ENCODE measurements around the gene RELA.
"Not testable (repeated sequence)": the region's sequence is repeated elsewhere in the genome, so short reads cannot be mapped to it uniquely, and the experiment has no call there.

DNA sequence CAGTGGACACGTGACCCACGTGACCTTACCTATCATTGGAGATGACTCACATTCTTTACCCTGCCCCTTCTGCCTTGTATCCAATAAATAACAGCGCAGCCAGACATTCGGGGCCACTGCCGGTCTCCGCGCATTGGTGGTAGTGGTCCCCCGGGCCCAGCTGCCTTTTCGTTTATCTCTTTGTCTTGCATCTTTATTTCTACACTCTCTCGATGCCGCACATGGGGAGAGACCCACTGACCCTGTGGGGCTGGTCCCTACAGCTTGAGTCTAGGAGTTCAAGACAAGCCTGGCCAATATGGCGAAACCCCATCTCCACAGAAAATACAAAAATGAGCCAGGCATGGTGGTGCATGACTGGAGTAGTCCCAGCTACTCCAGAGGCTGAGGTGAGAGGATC is 44.3 kb upstream of the RELA start:
- TF ChIP-seq, protein P1, sequence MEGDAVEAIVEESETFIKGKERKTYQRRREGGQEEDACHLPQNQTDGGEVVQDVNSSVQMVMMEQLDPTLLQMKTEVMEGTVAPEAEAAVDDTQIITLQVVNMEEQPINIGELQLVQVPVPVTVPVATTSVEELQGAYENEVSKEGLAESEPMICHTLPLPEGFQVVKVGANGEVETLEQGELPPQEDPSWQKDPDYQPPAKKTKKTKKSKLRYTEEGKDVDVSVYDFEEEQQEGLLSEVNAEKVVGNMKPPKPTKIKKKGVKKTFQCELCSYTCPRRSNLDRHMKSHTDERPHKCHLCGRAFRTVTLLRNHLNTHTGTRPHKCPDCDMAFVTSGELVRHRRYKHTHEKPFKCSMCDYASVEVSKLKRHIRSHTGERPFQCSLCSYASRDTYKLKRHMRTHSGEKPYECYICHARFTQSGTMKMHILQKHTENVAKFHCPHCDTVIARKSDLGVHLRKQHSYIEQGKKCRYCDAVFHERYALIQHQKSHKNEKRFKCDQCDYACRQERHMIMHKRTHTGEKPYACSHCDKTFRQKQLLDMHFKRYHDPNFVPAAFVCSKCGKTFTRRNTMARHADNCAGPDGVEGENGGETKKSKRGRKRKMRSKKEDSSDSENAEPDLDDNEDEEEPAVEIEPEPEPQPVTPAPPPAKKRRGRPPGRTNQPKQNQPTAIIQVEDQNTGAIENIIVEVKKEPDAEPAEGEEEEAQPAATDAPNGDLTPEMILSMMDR (conservative IDR thresholded peaks at IDR 0.05; ENCODE audit: low read depth in 2 of 2) = not testable (repeated sequence)
- TF ChIP-seq EZH2 (IDR thresholded peaks at IDR 0.05; ENCODE audit: low read depth, unreplicated experiment); CREB1 (CRISPR knock-in tag; IDR thresholded peaks at IDR 0.05; ENCODE audit: low read depth); EZH2phosphoT487 (IDR thresholded peaks at IDR 0.05; ENCODE audit: unreplicated experiment); POLR2AphosphoS5 (IDR thresholded peaks at IDR 0.05; ENCODE audit: low read depth); ZNF331 (CRISPR knock-in tag; IDR thresholded peaks at IDR 0.05; ENCODE audit: low read depth); JUNB (IDR thresholded peaks at IDR 0.05; ENCODE audit: unreplicated experiment); STAT1 (IDR thresholded peaks at IDR 0.05; ENCODE audit: unreplicated experiment); ZNF114 (CRISPR knock-in tag; IDR thresholded peaks at IDR 0.05): not testable (repeated sequence)
- TF ChIP-seq, protein P2, sequence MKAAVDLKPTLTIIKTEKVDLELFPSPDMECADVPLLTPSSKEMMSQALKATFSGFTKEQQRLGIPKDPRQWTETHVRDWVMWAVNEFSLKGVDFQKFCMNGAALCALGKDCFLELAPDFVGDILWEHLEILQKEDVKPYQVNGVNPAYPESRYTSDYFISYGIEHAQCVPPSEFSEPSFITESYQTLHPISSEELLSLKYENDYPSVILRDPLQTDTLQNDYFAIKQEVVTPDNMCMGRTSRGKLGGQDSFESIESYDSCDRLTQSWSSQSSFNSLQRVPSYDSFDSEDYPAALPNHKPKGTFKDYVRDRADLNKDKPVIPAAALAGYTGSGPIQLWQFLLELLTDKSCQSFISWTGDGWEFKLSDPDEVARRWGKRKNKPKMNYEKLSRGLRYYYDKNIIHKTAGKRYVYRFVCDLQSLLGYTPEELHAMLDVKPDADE (IDR thresholded peaks at IDR 0.05) = not testable (repeated sequence)
- TF ChIP-seq, protein P3, sequence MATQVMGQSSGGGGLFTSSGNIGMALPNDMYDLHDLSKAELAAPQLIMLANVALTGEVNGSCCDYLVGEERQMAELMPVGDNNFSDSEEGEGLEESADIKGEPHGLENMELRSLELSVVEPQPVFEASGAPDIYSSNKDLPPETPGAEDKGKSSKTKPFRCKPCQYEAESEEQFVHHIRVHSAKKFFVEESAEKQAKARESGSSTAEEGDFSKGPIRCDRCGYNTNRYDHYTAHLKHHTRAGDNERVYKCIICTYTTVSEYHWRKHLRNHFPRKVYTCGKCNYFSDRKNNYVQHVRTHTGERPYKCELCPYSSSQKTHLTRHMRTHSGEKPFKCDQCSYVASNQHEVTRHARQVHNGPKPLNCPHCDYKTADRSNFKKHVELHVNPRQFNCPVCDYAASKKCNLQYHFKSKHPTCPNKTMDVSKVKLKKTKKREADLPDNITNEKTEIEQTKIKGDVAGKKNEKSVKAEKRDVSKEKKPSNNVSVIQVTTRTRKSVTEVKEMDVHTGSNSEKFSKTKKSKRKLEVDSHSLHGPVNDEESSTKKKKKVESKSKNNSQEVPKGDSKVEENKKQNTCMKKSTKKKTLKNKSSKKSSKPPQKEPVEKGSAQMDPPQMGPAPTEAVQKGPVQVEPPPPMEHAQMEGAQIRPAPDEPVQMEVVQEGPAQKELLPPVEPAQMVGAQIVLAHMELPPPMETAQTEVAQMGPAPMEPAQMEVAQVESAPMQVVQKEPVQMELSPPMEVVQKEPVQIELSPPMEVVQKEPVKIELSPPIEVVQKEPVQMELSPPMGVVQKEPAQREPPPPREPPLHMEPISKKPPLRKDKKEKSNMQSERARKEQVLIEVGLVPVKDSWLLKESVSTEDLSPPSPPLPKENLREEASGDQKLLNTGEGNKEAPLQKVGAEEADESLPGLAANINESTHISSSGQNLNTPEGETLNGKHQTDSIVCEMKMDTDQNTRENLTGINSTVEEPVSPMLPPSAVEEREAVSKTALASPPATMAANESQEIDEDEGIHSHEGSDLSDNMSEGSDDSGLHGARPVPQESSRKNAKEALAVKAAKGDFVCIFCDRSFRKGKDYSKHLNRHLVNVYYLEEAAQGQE (IDR thresholded peaks at IDR 0.05; ENCODE audit: unreplicated experiment) = not testable (repeated sequence)
- TF ChIP-seq, protein P4, sequence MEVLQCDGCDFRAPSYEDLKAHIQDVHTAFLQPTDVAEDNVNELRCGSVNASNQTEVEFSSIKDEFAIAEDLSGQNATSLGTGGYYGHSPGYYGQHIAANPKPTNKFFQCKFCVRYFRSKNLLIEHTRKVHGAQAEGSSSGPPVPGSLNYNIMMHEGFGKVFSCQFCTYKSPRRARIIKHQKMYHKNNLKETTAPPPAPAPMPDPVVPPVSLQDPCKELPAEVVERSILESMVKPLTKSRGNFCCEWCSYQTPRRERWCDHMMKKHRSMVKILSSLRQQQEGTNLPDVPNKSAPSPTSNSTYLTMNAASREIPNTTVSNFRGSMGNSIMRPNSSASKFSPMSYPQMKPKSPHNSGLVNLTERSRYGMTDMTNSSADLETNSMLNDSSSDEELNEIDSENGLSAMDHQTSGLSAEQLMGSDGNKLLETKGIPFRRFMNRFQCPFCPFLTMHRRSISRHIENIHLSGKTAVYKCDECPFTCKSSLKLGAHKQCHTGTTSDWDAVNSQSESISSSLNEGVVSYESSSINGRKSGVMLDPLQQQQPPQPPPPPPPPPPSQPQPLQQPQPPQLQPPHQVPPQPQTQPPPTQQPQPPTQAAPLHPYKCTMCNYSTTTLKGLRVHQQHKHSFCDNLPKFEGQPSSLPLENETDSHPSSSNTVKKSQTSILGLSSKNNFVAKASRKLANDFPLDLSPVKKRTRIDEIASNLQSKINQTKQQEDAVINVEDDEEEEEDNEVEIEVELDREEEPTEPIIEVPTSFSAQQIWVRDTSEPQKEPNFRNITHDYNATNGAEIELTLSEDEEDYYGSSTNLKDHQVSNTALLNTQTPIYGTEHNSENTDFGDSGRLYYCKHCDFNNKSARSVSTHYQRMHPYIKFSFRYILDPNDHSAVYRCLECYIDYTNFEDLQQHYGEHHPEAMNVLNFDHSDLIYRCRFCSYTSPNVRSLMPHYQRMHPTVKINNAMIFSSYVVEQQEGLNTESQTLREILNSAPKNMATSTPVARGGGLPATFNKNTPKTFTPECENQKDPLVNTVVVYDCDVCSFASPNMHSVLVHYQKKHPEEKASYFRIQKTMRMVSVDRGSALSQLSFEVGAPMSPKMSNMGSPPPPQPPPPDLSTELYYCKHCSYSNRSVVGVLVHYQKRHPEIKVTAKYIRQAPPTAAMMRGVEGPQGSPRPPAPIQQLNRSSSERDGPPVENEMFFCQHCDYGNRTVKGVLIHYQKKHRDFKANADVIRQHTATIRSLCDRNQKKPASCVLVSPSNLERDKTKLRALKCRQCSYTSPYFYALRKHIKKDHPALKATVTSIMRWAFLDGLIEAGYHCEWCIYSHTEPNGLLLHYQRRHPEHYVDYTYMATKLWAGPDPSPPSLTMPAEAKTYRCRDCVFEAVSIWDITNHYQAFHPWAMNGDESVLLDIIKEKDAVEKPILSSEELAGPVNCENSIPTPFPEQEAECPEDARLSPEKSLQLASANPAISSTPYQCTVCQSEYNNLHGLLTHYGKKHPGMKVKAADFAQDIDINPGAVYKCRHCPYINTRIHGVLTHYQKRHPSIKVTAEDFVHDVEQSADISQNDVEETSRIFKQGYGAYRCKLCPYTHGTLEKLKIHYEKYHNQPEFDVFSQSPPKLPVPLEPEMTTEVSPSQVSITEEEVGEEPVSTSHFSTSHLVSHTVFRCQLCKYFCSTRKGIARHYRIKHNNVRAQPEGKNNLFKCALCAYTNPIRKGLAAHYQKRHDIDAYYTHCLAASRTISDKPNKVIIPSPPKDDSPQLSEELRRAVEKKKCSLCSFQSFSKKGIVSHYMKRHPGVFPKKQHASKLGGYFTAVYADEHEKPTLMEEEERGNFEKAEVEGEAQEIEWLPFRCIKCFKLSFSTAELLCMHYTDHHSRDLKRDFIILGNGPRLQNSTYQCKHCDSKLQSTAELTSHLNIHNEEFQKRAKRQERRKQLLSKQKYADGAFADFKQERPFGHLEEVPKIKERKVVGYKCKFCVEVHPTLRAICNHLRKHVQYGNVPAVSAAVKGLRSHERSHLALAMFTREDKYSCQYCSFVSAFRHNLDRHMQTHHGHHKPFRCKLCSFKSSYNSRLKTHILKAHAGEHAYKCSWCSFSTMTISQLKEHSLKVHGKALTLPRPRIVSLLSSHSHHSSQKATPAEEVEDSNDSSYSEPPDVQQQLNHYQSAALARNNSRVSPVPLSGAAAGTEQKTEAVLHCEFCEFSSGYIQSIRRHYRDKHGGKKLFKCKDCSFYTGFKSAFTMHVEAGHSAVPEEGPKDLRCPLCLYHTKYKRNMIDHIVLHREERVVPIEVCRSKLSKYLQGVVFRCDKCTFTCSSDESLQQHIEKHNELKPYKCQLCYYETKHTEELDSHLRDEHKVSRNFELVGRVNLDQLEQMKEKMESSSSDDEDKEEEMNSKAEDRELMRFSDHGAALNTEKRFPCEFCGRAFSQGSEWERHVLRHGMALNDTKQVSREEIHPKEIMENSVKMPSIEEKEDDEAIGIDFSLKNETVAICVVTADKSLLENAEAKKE (CRISPR knock-in tag; IDR thresholded peaks at IDR 0.05) = not testable (repeated sequence)
